Measurements from ENCODE around the gene C9orf85.

DNA sequence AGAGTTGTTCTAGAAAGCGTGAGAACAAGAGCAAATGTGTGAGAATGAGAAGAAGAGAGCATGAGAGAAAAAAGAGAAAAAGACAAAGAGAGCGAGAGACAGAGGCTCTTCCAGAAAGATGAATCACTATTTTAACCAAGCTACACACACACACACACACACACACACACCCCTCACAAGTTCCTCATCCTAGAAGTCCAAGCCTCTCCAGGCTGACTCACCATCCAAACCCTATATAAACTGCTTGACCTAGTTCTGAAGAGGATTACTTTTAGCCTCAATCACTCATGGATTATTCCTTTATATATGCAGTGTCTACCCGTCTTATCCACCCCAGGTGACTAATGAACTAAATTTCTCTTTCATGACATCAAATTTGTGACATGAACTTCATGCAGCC is 111.4 kb downstream of the C9orf85 start:
- TF ChIP-seq, protein P1, sequence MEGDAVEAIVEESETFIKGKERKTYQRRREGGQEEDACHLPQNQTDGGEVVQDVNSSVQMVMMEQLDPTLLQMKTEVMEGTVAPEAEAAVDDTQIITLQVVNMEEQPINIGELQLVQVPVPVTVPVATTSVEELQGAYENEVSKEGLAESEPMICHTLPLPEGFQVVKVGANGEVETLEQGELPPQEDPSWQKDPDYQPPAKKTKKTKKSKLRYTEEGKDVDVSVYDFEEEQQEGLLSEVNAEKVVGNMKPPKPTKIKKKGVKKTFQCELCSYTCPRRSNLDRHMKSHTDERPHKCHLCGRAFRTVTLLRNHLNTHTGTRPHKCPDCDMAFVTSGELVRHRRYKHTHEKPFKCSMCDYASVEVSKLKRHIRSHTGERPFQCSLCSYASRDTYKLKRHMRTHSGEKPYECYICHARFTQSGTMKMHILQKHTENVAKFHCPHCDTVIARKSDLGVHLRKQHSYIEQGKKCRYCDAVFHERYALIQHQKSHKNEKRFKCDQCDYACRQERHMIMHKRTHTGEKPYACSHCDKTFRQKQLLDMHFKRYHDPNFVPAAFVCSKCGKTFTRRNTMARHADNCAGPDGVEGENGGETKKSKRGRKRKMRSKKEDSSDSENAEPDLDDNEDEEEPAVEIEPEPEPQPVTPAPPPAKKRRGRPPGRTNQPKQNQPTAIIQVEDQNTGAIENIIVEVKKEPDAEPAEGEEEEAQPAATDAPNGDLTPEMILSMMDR (IDR thresholded peaks at IDR 0.05) = no peak
- TF ChIP-seq POLR2A (IDR thresholded peaks at IDR 0.05) (no peak), EP300 (IDR thresholded peaks at IDR 0.05) (no peak)
